ENCODE results near the gene WDR5.

Gene WDR5

DNA sequence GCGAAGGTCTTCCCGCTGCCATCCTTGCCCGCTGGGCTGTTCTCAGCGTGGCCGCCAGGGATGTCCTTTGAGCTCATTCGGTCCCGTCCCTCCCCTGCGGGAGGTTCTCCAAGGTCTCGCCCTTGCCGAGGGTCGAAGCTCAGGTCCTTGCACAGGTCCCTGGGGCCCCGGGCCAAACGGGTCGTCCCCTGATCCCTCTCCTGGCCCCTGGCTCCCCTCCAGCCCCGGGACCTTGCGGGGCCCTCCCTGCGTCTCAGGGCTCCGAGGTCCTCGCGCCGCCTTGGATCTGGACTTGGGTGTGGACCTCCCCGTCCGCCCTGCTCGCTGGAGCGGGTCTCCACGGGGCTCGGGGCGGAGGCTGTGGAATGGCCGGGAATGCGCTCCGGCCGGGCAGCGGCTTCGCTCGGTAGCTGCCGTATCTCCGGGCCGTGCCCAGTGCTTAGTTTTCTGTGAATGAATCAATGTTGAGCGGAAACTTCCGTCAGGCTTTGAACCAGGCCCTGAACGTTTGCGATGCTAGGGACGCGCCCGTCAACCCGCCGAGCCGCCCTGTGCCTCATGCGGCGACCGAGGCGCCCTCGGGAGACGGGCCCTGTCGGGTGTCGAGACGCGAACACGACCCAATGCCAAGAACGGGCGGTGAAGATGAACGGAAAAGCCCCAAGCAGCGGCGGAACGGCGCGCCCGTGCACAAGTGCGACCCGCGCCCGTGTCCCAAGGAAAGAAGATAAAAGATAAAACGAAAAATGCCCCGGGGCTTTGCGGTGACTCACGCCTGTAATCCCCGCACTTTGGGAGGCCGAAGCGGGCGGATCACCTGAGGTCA is 27.7 kb downstream of the WDR5 start:
- no peak for DNase-seq
- TF ChIP-seq, protein P1, sequence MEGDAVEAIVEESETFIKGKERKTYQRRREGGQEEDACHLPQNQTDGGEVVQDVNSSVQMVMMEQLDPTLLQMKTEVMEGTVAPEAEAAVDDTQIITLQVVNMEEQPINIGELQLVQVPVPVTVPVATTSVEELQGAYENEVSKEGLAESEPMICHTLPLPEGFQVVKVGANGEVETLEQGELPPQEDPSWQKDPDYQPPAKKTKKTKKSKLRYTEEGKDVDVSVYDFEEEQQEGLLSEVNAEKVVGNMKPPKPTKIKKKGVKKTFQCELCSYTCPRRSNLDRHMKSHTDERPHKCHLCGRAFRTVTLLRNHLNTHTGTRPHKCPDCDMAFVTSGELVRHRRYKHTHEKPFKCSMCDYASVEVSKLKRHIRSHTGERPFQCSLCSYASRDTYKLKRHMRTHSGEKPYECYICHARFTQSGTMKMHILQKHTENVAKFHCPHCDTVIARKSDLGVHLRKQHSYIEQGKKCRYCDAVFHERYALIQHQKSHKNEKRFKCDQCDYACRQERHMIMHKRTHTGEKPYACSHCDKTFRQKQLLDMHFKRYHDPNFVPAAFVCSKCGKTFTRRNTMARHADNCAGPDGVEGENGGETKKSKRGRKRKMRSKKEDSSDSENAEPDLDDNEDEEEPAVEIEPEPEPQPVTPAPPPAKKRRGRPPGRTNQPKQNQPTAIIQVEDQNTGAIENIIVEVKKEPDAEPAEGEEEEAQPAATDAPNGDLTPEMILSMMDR (IDR thresholded peaks at IDR 0.05; ENCODE audit: low read depth, low read length) = no peak
- H3K4me3 ChIP-seq (ENCODE audit: low read depth, low read length) = no peak overlapping the region; the same call in 1 of the 2 replicates
- peaks cover 5% of the 10 kb centered on the region for H3K4me1 ChIP-seq
- no peaks in the 10 kb centered on the region for H3K9me3 ChIP-seq
- H3K36me3 ChIP-seq = peaks cover 5% of the 10 kb centered on the region
- no peaks in the 10 kb centered on the region for H3K27me3 ChIP-seq

DNA sequence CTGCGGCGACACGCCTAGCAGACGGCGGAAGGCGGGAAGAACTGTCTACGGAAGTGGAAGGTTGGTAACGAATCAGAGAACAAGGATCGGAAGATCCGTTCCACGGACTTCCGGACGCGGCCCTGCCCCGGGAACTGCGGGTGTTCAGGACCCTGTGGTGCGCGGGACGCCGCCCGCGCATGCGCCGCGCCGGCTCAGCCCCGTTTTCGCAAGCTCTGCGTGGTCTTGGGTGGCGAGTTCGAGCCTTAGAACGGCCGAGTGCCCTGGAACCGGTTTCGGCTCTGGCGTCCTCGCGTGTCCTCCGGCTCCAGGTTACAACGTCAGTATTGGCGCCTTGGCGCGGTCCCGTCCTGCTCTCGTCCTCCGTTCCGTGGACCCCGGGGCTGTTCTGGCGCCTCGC is 29.0 kb downstream of the WDR5 start:
- Histone ChIP-seq H3K4me3 (ENCODE audit: low read depth, low read length) (no peak overlapping the region), H3K36me3 (no peaks in the 10 kb centered on the region), H3K4me1 (peaks cover 5% of the 10 kb centered on the region), H3K9me3 (no peaks in the 10 kb centered on the region), H3K27me3 (no peaks in the 10 kb centered on the region)
- TF ChIP-seq, protein P1 (IDR thresholded peaks at IDR 0.05; ENCODE audit: low read depth, low read length) = no peak
- DNase-seq = no peak

DNA sequence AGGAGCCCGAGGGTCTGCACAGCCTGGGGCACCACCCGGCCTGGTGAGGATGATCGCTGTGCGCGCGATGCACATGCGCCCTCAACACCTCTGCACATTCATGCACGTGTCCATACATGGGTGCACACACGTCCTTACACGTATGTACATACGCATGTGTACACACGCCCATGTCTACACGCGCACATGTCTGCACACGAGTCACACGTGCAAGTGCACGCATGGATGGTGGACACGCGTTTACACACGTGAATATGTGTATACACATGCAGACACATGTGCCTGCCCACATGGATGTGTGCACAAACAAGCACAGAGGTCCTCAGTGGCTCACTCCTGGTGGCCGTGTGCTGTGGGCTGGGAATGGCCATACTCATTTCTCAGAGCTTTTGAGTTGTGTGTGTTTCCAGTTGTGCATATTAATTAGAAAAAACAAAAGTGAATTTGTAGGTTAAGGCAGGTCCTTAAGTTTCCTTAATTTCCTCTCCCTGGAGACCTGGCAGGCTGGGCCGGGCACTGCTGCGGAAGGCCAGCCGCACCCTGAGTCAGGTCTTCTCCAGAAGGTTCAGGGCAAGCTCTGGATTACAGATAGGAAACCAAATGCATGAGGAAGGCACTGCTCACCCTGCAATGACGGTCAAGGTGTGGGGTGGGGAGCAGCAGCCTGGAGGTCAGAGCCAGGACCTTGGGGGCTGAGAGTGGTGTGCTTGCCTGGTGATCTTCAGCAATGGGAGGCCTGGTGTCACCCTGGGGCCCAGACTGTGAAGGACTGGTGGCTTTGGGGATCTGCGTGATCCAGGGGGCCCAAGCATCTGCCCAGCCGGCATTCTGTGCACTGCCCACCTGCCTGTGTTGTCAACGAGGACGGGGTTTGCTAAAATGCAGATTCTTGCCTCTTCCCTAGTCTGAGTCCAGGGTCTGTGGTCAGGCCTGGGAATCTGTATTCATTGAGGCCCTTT is 29.8 kb downstream of the WDR5 start:
- TF ChIP-seq, protein P1 (IDR thresholded peaks at IDR 0.05; ENCODE audit: low read depth, low read length) = no peak
- Histone ChIP-seq H3K9me3 (no peaks in the 10 kb centered on the region), H3K36me3 (no peaks in the 10 kb centered on the region), H3K4me3 (ENCODE audit: low read depth, low read length) (no peak overlapping the region), H3K4me1 (peaks cover 5% of the 10 kb centered on the region), H3K27me3 (no peaks in the 10 kb centered on the region)
- DNase-seq = no peak

DNA sequence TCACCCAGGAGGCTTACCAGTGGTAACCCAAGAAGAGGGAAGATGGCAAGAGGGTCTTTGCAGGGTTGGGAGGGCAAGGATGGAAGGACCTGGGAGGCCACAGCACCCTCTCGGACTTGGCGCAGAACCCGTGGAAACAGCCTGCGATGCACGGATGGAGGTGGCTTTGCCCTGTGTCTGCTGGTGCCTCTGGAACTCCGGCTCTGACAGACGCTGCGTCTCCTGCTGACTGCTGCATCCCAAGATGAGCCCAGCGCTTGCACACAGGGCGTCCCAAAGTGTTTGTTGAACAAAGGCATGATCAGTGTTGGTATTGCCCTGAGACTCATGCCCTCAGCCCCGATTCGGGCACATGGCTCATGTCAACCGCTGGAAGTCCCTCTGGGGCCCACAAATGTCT is 30.5 kb downstream of the WDR5 start:
- DNase-seq = no peak
- peaks cover 5% of the 10 kb centered on the region for H3K4me1 ChIP-seq
- H3K27me3 ChIP-seq = no peaks in the 10 kb centered on the region
- no peaks in the 10 kb centered on the region for H3K9me3 ChIP-seq
- TF ChIP-seq, protein P1 (IDR thresholded peaks at IDR 0.05; ENCODE audit: low read depth, low read length) = no peak
- H3K4me3 ChIP-seq (ENCODE audit: low read depth, low read length) = no peak overlapping the region
- no peaks in the 10 kb centered on the region for H3K36me3 ChIP-seq

DNA sequence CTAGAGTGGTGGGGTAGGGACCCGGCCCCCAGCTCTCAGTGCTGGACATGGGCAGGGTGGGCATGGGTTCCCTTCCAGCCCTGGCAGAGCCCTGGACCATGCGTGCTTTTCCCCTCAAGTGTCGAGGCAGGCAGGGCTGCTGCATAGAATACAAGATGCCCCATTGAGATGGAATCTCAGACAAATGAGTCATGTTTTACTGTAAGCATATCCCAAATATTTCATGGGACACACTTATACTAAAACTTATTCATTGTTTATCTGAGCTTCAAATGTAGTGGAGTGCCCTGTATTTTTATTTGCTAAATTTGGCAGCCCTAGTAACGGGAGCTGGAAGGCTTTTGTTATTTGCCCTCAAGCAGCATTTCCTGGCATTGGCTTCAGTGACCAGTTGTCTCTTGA is 31.6 kb downstream of the WDR5 start:
- H3K27me3 ChIP-seq = no peaks in the 10 kb centered on the region
- H3K4me3 ChIP-seq (ENCODE audit: low read depth, low read length) = no peak overlapping the region
- H3K4me1 ChIP-seq = no peaks in the 10 kb centered on the region; the same call in 1 of the 2 replicates
- TF ChIP-seq, protein P1 (IDR thresholded peaks at IDR 0.05; ENCODE audit: low read depth, low read length) = no peak
- DNase-seq = no peak
- no peaks in the 10 kb centered on the region for H3K36me3 ChIP-seq
- H3K9me3 ChIP-seq = no peaks in the 10 kb centered on the region
